GM21447 (cell line): ENCODE data around the gene PHLDB2.

Source experiments
- ATAC-seq: cut with Tn5 transposase; IDR thresholded peaks from one replicate; pipeline ENCODE4 v1.9.1; 2021; ENCODE audit not compliant: unreplicated experiment

The PHLDB2 gene

GRCh38 chr3:112013058-112013783, 154.2 kb downstream of the PHLDB2 start:
- ATAC-seq: peak; percentile 89

GRCh38 chr3:112013784-112014143, 154.7 kb downstream of the PHLDB2 start:
- peak; percentile 31 for ATAC-seq

GRCh38 chr3:112017091-112017490, 158.0 kb downstream of the PHLDB2 start:
- no peak for ATAC-seq

GRCh38 chr3:112018712-112019111, 159.6 kb downstream of the PHLDB2 start:
- ATAC-seq: no peak

GRCh38 chr3:112019716-112020115, 160.7 kb downstream of the PHLDB2 start:
- no peak for ATAC-seq

- ATAC-seq: no peak
Observed at GRCh38 chr3:112020674-112021085, 161.6 kb downstream of the PHLDB2 start.
